NCI-H128 (cell line): ENCODE measurements around the gene PSMD13.

Experiments used
- DNase-seq: peaks from one replicate; lab custom pipeline; 2025; ENCODE audit not compliant: unreplicated experiment; lab: John Stamatoyannopoulos, UW

PSMD13 gene

GRCh38 chr11:203945-204586 lies 32.7 kb upstream of the PSMD13 start:
- no peak for DNase-seq

GRCh38 chr11:204587-205109 lies 32.1 kb upstream of the PSMD13 start:
- DNase-seq: no peak

GRCh38 chr11:205221-206001 lies 31.4 kb upstream of the PSMD13 start:
- DNase-seq: no peak

GRCh38 chr11:206002-206384 lies 30.8 kb upstream of the PSMD13 start:
- no peak for DNase-seq

- DNase-seq: no peak
Measured at GRCh38 chr11:206526-207207, 30.1 kb upstream of the PSMD13 start.

- peak; percentile 81 for DNase-seq
Measured at GRCh38 chr11:207208-207862, 29.4 kb upstream of the PSMD13 start, which contains the start of the genes BET1L and RIC8A. Gene BET1L (minus strand): TSS chr11:207399. CDS start chr11:207321, 78 bp downstream. Gene RIC8A (plus strand): TSS chr11:207708. CDS start chr11:208855, 1,147 bp downstream.

GRCh38 chr11:207863-208180 lies 29.0 kb upstream of the PSMD13 start:
- no peak for DNase-seq

GRCh38 chr11:208181-208916 lies 28.4 kb upstream of the PSMD13 start:
- peak; percentile 56 for DNase-seq

- DNase-seq: no peak
Measured at GRCh38 chr11:208917-209260, 27.9 kb upstream of the PSMD13 start.

GRCh38 chr11:209275-210121 lies 27.3 kb upstream of the PSMD13 start:
- DNase-seq: no peak

- DNase-seq: no peak
Measured at GRCh38 chr11:210122-210802, 26.5 kb upstream of the PSMD13 start.

GRCh38 chr11:210803-211180 lies 26.0 kb upstream of the PSMD13 start:
- DNase-seq: no peak

GRCh38 chr11:211295-211694 lies 25.5 kb upstream of the PSMD13 start:
- DNase-seq: no peak

- no peak for DNase-seq
Measured at GRCh38 chr11:211741-212140, 25.0 kb upstream of the PSMD13 start.

- DNase-seq: no peak
Measured at GRCh38 chr11:212150-213100, 24.4 kb upstream of the PSMD13 start.

- DNase-seq: no peak
Measured at GRCh38 chr11:213111-213510, 23.7 kb upstream of the PSMD13 start.

- DNase-seq: no peak
Measured at GRCh38 chr11:214083-214482, 22.7 kb upstream of the PSMD13 start.

- no peak for DNase-seq
Measured at GRCh38 chr11:215581-216037, 21.2 kb upstream of the PSMD13 start.
